ENCODE data around the gene MRPS34.

DNA sequence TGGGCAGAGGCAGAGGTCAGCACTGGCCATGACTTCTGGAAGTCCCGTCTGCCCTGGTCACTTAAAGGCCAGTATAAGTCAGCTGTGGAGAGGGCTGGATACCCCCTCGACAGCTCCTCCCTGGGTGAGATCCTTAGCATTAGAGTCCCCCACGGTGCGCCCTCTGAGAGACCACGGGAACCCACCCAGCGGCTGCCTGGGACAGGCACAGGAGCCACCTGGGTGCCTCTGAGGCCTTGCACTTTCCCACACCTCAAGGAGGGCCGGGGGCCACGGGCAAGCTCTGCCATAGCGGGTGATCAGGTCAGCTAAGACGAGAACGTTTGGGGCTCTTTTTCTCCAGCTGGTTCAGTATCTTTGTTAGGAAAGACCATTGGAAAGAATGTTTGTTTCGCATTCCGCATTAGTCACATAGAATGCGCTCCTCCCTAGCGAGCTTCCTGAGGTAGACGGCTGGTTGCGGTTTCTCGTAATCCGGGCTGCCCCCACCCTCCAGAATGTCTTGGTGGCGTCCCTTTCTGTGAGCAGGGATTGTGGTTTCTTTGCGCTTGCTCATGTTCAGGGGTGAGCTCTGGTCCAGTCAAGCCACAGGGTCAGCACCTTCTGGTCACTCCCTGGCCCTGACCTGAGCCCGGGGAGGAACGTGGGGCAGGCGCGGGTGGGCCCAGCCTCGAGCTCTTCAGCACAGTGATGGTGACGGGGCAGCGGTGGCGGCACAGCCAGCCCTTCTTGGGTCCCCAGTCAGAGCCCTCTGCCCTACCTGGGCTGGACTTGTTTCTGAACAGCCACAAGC is 26.8 kb downstream of the MRPS34 start:
- TF ChIP-seq, protein P1, sequence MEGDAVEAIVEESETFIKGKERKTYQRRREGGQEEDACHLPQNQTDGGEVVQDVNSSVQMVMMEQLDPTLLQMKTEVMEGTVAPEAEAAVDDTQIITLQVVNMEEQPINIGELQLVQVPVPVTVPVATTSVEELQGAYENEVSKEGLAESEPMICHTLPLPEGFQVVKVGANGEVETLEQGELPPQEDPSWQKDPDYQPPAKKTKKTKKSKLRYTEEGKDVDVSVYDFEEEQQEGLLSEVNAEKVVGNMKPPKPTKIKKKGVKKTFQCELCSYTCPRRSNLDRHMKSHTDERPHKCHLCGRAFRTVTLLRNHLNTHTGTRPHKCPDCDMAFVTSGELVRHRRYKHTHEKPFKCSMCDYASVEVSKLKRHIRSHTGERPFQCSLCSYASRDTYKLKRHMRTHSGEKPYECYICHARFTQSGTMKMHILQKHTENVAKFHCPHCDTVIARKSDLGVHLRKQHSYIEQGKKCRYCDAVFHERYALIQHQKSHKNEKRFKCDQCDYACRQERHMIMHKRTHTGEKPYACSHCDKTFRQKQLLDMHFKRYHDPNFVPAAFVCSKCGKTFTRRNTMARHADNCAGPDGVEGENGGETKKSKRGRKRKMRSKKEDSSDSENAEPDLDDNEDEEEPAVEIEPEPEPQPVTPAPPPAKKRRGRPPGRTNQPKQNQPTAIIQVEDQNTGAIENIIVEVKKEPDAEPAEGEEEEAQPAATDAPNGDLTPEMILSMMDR (IDR thresholded peaks at IDR 0.05; ENCODE audit: low read length), result no peak
- TF ChIP-seq EZH2 (IDR thresholded peaks at IDR 0.05; ENCODE audit: borderline replicate concordance, low read length), result no peak

All from OCI-LY1 (cell line).